Heart left ventricle (tissue), 16 donors: Measurements from ENCODE around the gene LIN28B. TPM values are rescaled to one million over a fixed set of nuclear protein-coding genes. Genes with fewer than 3 reads are reported as not detected.

Experiments
- ATAC-seq, 4 donors: fragments of 200-7000 bp; cut with Tn5 transposase; one replicate each; pipeline ENCODE4 v1.9.1; 2020 to 2022; ENCODE audit warnings: moderate library complexity in 4 of 4, mild to moderate bottlenecking in 3 of 4, moderate number of reproducible peaks in 1 of 4
- DNase-seq, 5 donors: peaks; one replicate each; pipeline ENCODE4 v3.0.0-alpha.2; 2020
- H3K27ac ChIP-seq, 12 donors: fragments of 200-600 bp; sonication (generic) in 4 of 12; one replicate each; pipeline versions ENCODE4 v1.5.0 to v1.8.0; 2016 to 2022; ENCODE audit warnings: mild to moderate bottlenecking in 2 of 12
- H3K27me3 ChIP-seq, 9 donors: fragments of 200-600 bp; sonication (generic) in 2 of 9; one replicate each; pipeline versions ENCODE4 v1.5.1 to v1.8.0; 2016 to 2022; ENCODE audit warnings: mild to moderate bottlenecking in 3 of 9
- H3K36me3 ChIP-seq, 9 donors: fragments of 200-600 bp; sonication (generic) in 2 of 9; one replicate each; pipeline versions ENCODE4 v1.5.0 to v1.8.0; 2018 to 2022; ENCODE audit warnings: mild to moderate bottlenecking in 2 of 9
- H3K4me1 ChIP-seq, 12 donors: fragments of 200-600 bp; sonication (generic) in 4 of 12; one replicate each; pipeline versions ENCODE4 v1.5.0 to v1.8.0; 2016 to 2022; ENCODE audit warnings: mild to moderate bottlenecking in 3 of 12
- H3K4me3 ChIP-seq, 12 donors: fragments of 200-600 bp; sonication (generic) in 4 of 12; one replicate each; pipeline versions ENCODE4 v1.5.0 to v1.8.0; 2017 to 2022; ENCODE audit warnings: mild to moderate bottlenecking in 9 of 12, moderate library complexity in 4 of 12
- H3K9me3 ChIP-seq, 12 donors: fragments of 200-600 bp; sonication (generic) in 4 of 12; one replicate each; pipeline versions ENCODE4 v1.5.0 to v1.8.0; 2016 to 2022; ENCODE audit warnings: mild to moderate bottlenecking in 1 of 12
- POLR2A ChIP-seq, 2 donors: fragments of 450-650 bp; IDR thresholded peaks; one replicate each; pipeline ENCODE4 v1.6.1; 2017; ENCODE audit warnings: antibody characterized with exemption in 2 of 2, mild to moderate bottlenecking in 2 of 2, moderate library complexity in 2 of 2
- WGBS, 4 donors: extraction: QIAGEN DNeasy Blood & Tissue Kit in 2 of 4; methylation state at CpG; one replicate each; pipeline versions ENCODE4 v1.1.5 to v1.1.7; 2013 to 2018; 5-methylcytosine and 5-hydroxymethylcytosine counted together
- intact Hi-C, 10 donors: fragments of 100-400 bp; cut with DNase I; formaldehyde crosslinking; loops; one replicate each; pipeline versions ENCODE4 v1.11.1 to v1.14.2; 2022
- polyA plus RNA-seq, 2 donors: library from polyadenylated mRNA; stranded (reverse); fragments of 200-250 nt; gene quantifications; one replicate each; pipeline ENCODE4 v1.2.3, GENCODE V29; 2013
- total RNA-seq, 9 donors: library from RNA; depleted of rRNA in 2 of 9; stranded (reverse); fragments of >200 nt in 2 of 9; fragmentation: NEBNext Ultra II Directional in 3 of 9; extraction: Animal tissue kit (Norgen Biotek cat#: 25700) in 3 of 9; gene quantifications; one replicate each; pipeline versions ENCODE4 v1.1.0 to v1.2.4, GENCODE V29; 2016 to 2023
- TF ChIP-seq, protein P1 (sequence below), 12 donors: fragments of 200-600 bp; sonication (generic) in 4 of 12; IDR thresholded peaks; one replicate each; pipeline versions ENCODE4 v1.5.0 to v1.8.0; 2018 to 2022; ENCODE audit warnings: antibody characterized with exemption in 12 of 12, mild to moderate bottlenecking in 5 of 12
- donor health status: ischemic (EF 13 %, LVEDD 7.1; RV severe dilation, severe dysfunction).
- donor health status: healthy with polysubstance abuse.
- donor health status: DM: no; HTN: yes; CAD: no.
- donor health status: DM: no; HTN: no; CAD: no.
- donor health status: ischemic (EF 25% LVEDD 6.9; RV normal size, moderate dysfunction).
- donor health status: ischemic (EF 25% LVEDD 5.7; RV mildly dilated, moderate dysfunction).
- donor health status: healthy.
- donor health status: DM: yes; HTN: yes; CAD: no.
- donor health status: ischemic (EF 35%, LVEDD 5.7; RV mildly dilated, moderate dysfunction).
- donor health status: nonischemic (EF 11% LVEDD 7.7; RV severe dilation, severe dysfunction).
- donor health status: DM: yes; HTN: yes; CAD: no.
- donor health status: PGD.
- donor health status: ischemic (EF 29% LVEDD 5.4; RV normal size, mild dysfunction).
- donor health status: nonischemic (EF 23%, LVEDD 6.1; RV moderate dilation, normal function).

The LIN28B gene
- total and polyA plus RNA-seq, 11 donors, result not detected

DNA sequence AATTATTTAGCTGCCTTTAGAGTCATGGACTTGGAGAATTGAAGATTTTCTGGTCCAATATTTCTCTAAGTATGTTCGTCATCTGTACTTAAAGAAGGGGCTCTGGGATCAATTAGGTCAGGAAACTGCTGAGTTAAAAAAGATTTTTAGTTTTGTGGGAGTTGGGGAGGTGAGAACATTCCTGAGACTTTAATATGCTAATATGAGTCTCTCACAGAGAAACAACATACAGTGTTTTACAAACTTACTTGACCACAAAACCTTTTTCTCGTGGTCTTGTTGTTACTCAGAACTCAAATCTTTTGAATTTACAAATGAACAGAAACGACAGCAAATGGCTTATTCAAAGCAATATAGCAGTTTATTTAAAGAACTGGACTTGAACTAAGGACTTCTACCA is 67.9 kb downstream of the LIN28B start:
- DNase-seq (no peak), ATAC-seq (no peak)
- intact Hi-C loops, result no loop called here
- no peaks in the 10 kb centered on the region for H3K9me3 ChIP-seq
- no peak overlapping the region for H3K27ac ChIP-seq
- peaks cover 0 to 7% (median 0%) of the 10 kb centered on the region in 9 donors for H3K27me3 ChIP-seq
- TF ChIP-seq POLR2A (IDR thresholded peaks at IDR 0.05), result no peak
- TF ChIP-seq, protein P1, sequence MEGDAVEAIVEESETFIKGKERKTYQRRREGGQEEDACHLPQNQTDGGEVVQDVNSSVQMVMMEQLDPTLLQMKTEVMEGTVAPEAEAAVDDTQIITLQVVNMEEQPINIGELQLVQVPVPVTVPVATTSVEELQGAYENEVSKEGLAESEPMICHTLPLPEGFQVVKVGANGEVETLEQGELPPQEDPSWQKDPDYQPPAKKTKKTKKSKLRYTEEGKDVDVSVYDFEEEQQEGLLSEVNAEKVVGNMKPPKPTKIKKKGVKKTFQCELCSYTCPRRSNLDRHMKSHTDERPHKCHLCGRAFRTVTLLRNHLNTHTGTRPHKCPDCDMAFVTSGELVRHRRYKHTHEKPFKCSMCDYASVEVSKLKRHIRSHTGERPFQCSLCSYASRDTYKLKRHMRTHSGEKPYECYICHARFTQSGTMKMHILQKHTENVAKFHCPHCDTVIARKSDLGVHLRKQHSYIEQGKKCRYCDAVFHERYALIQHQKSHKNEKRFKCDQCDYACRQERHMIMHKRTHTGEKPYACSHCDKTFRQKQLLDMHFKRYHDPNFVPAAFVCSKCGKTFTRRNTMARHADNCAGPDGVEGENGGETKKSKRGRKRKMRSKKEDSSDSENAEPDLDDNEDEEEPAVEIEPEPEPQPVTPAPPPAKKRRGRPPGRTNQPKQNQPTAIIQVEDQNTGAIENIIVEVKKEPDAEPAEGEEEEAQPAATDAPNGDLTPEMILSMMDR (IDR thresholded peaks at IDR 0.05), result no peak
- no peaks in the 10 kb centered on the region for H3K36me3 ChIP-seq
- H3K4me3 ChIP-seq, result no peak overlapping the region
- H3K4me1 ChIP-seq, result no peaks in the 10 kb centered on the region
- WGBS, 4 donors, result 52 to 58% (median 56%) methylated on average over 3 of the region's 3 CpGs

DNA sequence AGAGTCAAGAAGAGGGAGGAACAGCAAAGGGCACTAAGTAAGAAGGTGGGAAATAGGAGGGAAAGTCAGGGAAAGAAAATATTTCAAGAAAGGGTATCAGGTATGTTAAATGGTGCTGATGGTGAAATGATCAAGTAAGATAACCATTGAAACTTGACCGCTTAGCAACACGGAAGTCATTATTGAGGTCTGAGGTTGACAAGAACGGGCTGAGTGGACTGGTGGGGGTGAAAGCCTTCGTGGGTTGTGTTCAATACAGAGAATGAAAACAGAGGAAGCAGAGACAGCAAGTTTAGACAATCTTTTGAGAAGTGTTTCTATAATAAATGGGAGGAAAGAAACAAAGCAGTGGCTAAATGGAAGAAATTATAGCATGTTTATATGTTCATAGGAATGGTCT is 72.0 kb downstream of the LIN28B start:
- no peak overlapping the region for H3K27ac ChIP-seq
- ATAC-seq (no peak), DNase-seq (no peak)
- H3K36me3 ChIP-seq, result no peaks in the 10 kb centered on the region
- WGBS, 4 donors, result 81 to 89% (median 84%) methylated on average over 4 of the region's 4 CpGs
- no peaks in the 10 kb centered on the region for H3K9me3 ChIP-seq
- no peak overlapping the region for H3K4me3 ChIP-seq
- peaks cover 0 to 9% (median 0%) of the 10 kb centered on the region in 9 donors for H3K27me3 ChIP-seq
- intact Hi-C loops, result no loop called here
- no peak for TF ChIP-seq POLR2A (IDR thresholded peaks at IDR 0.05)
- TF ChIP-seq, protein P1 (IDR thresholded peaks at IDR 0.05), result no peak
- H3K4me1 ChIP-seq, result no peaks in the 10 kb centered on the region

DNA sequence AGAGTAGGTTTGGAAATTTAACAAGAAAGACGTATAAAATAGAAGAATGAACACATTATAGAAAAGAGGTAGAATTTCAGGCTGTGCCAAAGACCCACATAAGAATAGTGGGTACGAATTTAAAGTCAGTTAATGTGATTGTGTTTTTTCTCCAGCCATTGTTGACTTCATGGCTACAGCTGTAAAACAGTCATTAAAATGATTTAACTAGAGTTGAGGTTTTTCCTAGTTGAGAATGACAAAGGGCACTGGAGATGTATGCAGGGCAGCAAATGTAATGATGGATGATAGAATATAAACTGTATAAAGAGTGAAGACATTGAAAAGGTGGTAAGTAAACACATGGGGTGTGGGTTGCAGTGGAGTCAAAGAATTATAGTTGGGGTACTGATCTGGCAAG is 72.7 kb downstream of the LIN28B start:
- Histone ChIP-seq H3K27ac (no peak overlapping the region), H3K4me3 (no peak overlapping the region), H3K4me1 (no peaks in the 10 kb centered on the region), H3K9me3 (no peaks in the 10 kb centered on the region), H3K27me3 (peaks cover 0 to 9% (median 0%) of the 10 kb centered on the region in 9 donors), H3K36me3 (no peaks in the 10 kb centered on the region)
- ATAC-seq (no peak), DNase-seq (no peak)
- TF ChIP-seq POLR2A (IDR thresholded peaks at IDR 0.05), result no peak
- TF ChIP-seq, protein P1 (IDR thresholded peaks at IDR 0.05), result no peak
- intact Hi-C loops, result no loop called here
- WGBS, 4 donors, result 77 to 86% (median 79%) methylated on average over 2 of the region's 2 CpGs

DNA sequence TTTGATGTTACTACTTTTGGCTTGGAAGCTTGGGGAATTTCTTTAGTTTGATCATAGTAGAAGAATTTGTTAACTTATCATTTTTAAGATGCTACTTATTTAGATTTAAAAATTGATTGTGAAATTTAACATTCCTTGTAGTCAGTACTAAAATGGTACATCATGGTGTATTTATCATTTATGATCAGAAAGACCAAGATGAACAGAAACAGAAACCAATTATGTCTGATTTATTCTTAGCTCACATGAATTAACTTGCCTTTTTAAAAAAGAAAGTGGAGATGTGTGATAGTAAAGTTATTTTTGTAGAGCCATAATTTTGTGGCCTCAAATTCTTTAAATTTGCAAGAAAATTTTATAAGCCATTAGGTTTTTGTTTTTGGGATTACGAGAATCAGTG is 77.6 kb downstream of the LIN28B start:
- peaks cover 0 to 9% (median 0%) of the 10 kb centered on the region in 9 donors for H3K27me3 ChIP-seq
- no peaks in the 10 kb centered on the region for H3K4me1 ChIP-seq
- ATAC-seq (no peak), DNase-seq (no peak)
- no peaks in the 10 kb centered on the region for H3K36me3 ChIP-seq
- 86 to 94% (median 91%) methylated on average over 1 of the region's 1 CpG for WGBS, 4 donors
- intact Hi-C loops, result no loop called here
- H3K9me3 ChIP-seq, result no peaks in the 10 kb centered on the region
- no peak overlapping the region for H3K4me3 ChIP-seq
- TF ChIP-seq POLR2A (IDR thresholded peaks at IDR 0.05), result no peak
- TF ChIP-seq, protein P1 (IDR thresholded peaks at IDR 0.05), result no peak
- no peak overlapping the region for H3K27ac ChIP-seq
